DLD1 (cell line): Measurements from ENCODE around the gene TPSG1.
"Not testable (repeated sequence)": the region's sequence is repeated elsewhere in the genome, so short reads cannot be mapped to it uniquely, and the experiment has no call there.

Experiments
- in situ Hi-C: cut with HindIII; loops from 2 replicates; pipeline ENCODE4 v1.10.0; 2017; ENCODE audit warnings: low sequenced_read_pairs

The TPSG1 gene

GRCh38 chr16:1232049-1232748 lies 7.1 kb upstream of the TPSG1 start:
- in situ Hi-C loops: not testable (repeated sequence)

- in situ Hi-C loops: not testable (repeated sequence)
Measured at GRCh38 chr16:1231301-1231700, 6.2 kb upstream of the TPSG1 start.

- in situ Hi-C loops: not testable (repeated sequence)
Measured at GRCh38 chr16:1230471-1231212, 5.6 kb upstream of the TPSG1 start.

- in situ Hi-C loops: not testable (repeated sequence)
Measured at GRCh38 chr16:1230084-1230470, 5.0 kb upstream of the TPSG1 start, which contains the start of gene TPSB2. TPSB2 (minus strand) TSS chr16:1230184; CDS start chr16:1229951, 233 bp downstream.

GRCh38 chr16:1229476-1229875 lies 4.4 kb upstream of the TPSG1 start:
- in situ Hi-C loops: not testable (repeated sequence)

GRCh38 chr16:1228227-1228626 lies 3.2 kb upstream of the TPSG1 start:
- in situ Hi-C loops: not testable (repeated sequence)

GRCh38 chr16:1226692-1227091 lies 1.6 kb upstream of the TPSG1 start:
- in situ Hi-C loops: not testable (repeated sequence)

- in situ Hi-C loops: not testable (repeated sequence)
Measured at GRCh38 chr16:1225728-1226311, 752 bp upstream of the TPSG1 start.

- in situ Hi-C loops: no loop called here
Measured at GRCh38 chr16:1224558-1224957, 510 bp downstream of the TPSG1 start.

GRCh38 chr16:1223355-1224214 lies 1.5 kb downstream of the TPSG1 start:
- in situ Hi-C loops: no loop called here

GRCh38 chr16:1222553-1223354 lies 2.3 kb downstream of the TPSG1 start:
- in situ Hi-C loops: no loop called here

GRCh38 chr16:1221628-1222552 lies 3.2 kb downstream of the TPSG1 start:
- in situ Hi-C loops: no loop called here

- in situ Hi-C loops: no loop called here
Measured at GRCh38 chr16:1220841-1221627, 4.0 kb downstream of the TPSG1 start.

- in situ Hi-C loops: no loop called here
Measured at GRCh38 chr16:1220098-1220728, 4.9 kb downstream of the TPSG1 start.

GRCh38 chr16:1218930-1219611 lies 6.0 kb downstream of the TPSG1 start:
- in situ Hi-C loops: no loop called here

- in situ Hi-C loops: no loop called here
Measured at GRCh38 chr16:1218061-1218929, 6.8 kb downstream of the TPSG1 start.
